ENCODE measurements around the gene KRTAP10-4. TPM values are rescaled to one million over a fixed set of nuclear protein-coding genes. Genes with fewer than 3 reads are reported as not detected.
"Not testable (repeated sequence)": the region's sequence is repeated elsewhere in the genome, so short reads cannot be mapped to it uniquely, and the experiment has no call there.

KRTAP10-4 gene
- total RNA-seq, 1 experiment from 2014 or later: not detected

- no peak for DNase-seq (ENCODE audit: low read depth)
Measured at GRCh38 chr21:44599264-44600029, 25.9 kb downstream of the KRTAP10-4 start.

- not testable (repeated sequence) for DNase-seq (ENCODE audit: low read depth)
Measured at GRCh38 chr21:44600118-44600978, 26.8 kb downstream of the KRTAP10-4 start, which contains the start of gene KRTAP10-7. TSS of gene KRTAP10-7 (plus strand) at chr21:44600597. CDS start at chr21:44600622, 25 bp downstream.

- DNase-seq (ENCODE audit: low read depth): not testable (repeated sequence)
Measured at GRCh38 chr21:44601091-44601490, 27.6 kb downstream of the KRTAP10-4 start.

DNA sequence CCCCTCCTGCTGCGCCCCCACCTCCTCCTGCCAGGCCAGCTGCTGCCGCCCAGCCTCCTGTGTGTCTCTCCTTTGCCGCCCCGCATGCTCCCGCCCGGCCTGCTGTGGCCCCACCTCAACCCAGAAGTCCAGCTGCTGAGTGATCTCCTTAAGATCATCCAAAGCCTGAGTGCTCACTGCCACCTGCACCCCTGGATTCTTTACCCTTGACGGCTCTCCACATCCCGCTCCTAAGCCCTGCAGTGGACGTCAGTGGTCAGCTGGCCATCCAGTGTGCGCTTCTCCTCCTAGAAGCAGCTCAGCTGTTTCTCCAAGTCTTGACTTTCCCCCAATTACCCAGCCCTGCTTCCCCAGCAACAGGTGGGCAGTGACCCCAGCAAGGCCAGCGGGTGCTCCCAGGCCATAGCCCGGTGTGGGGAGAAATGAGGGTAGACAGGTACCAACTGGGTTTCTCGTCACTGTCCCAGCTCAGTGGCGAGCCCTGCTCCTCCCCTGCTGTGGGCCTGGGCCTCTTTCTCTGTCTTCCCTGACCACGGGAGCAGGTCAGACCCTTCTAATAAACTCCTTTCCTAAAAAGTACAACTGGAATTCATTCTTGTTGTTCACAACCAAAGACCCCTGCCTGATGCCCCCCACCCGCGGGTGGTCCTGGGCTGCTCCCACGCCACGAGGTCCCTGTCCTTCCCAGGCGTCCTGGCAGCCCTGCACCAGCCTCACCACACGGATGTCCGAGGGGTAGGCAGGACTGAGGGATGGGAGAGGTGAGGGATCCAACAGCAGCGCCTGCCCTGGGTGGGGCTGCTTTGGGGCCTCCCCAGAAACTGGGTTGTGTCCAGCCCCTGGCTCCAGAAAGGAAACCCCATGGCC is 28.3 kb downstream of the KRTAP10-4 start:
- DNase-seq (ENCODE audit: low read depth): no peak

GRCh38 chr21:44602463-44602850 is 28.9 kb downstream of the KRTAP10-4 start:
- DNase-seq (ENCODE audit: low read depth): no peak

GRCh38 chr21:44603109-44603875 is 29.8 kb downstream of the KRTAP10-4 start:
- DNase-seq (ENCODE audit: low read depth): no peak

DNA sequence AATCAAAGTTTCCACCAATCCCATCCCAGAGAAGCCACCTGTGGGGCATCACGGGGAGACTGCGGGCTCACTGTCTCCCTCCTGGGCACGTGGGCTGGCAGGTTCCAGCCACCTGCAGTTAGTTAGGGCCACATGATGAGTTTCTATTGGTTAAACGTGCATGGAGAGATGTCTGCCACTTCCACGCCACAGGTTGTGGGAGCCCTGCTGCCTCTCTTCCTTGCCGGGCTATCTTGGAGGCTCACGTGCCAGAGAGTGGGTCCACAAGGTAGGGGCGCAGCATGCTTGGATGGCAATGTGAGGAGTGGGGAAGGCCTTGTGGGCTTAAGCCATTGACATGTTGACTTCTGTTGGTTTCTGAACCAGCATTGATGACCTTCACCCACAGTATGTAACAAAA is 30.4 kb downstream of the KRTAP10-4 start:
- DNase-seq (ENCODE audit: low read depth): no peak

DNA sequence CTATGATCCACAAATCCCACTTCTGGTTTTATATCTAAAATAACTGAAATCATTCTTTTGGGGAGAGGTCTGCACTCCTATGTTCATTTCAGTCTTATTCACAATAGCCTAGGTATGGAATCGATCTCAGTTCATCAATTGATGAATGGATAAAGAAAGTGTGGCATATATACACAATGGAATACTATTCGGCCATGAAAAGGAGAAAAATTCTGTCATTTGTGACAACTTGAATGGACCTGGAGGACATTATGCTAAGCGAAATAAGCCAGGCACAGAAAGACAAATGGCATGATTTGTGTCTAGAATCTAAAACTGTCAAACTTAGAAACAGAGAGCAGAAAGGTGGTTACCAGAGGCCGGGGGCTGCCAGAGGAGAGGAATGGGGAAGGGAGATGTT is 33.0 kb downstream of the KRTAP10-4 start:
- DNase-seq (ENCODE audit: low read depth): no peak

GRCh38 chr21:44609193-44609592 is 35.7 kb downstream of the KRTAP10-4 start:
- DNase-seq (ENCODE audit: low read depth): no peak

DNA sequence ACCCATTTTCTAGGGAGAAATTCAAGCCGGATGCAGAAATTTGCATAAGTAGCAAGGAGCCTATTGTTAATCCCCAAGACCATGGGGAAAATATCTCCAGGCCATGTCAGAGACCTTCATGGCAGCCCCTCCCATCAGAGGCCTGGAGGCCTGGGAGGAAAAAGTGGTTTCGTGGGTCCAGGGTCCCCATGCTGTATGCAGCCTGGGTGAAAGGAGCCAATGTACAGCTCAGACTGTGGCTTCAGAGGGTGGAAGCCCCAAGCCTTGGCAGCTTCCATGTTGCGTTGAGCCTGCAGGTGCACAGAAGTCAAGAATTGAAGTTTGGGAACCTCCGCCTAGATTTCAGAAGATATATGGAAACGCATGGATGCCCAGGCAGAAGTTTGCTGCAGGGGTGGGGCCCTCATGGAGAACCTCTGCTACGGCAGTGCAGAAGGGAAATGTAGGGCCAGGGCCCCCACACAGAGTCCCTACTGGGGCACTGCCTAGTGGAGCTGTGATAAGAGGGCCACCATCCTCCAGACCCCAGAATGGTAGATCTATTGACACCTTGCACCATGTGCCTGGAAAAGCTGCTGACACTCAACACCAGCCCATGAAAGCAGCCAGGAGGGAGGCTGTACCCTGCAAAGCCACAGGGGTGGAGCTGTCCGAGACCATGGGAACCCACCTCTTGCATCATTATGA is 36.8 kb downstream of the KRTAP10-4 start:
- DNase-seq (ENCODE audit: low read depth): not testable (repeated sequence)

GRCh38 chr21:44611551-44611950 is 38.0 kb downstream of the KRTAP10-4 start:
- DNase-seq (ENCODE audit: low read depth): no peak

- DNase-seq (ENCODE audit: low read depth): no peak
Measured at GRCh38 chr21:44612029-44612486, 38.5 kb downstream of the KRTAP10-4 start, which contains the start of gene KRTAP10-8. TSS of gene KRTAP10-8 (plus strand) at chr21:44612079. CDS start at chr21:44612101, 22 bp downstream.

- DNase-seq (ENCODE audit: low read depth): no peak
Measured at GRCh38 chr21:44612669-44613229, 39.2 kb downstream of the KRTAP10-4 start.

DNA sequence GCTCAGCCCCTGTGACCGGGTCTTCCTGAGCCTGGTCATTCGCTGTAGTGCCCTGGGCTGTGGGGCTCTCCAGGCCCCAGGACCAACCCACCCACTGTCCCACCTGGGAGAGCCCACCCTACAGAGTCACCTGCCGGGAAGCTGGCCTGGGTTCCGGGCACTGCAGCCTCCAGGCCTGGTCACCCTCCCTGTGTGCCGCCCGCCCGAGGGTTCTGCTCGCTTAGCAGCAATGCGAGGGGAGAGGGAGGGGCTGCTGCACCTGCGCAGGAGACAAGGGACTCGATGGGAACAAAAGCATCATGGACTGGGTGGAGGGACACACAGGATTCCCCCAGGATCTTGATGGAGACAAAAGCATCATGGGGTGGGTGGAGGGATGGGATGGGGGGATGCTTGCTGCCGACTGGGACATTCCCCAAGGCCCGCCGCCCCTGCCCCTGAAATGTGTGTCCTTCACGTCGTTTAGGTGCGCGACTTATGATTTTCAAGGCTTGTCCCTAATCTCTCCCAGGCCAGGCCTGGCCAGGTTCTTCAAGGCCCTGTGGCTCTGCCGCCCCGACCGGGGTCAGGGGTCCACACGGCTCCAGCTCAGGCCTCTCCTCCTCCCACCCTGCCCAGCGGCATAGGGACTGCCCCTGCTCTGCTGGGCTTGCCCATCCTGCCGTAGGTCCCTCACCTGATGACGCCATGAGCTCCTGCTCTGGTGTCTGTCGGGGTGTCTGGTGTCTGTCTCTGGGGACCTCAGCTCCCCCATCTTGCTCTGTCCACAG is 40.0 kb downstream of the KRTAP10-4 start:
- DNase-seq (ENCODE audit: low read depth): no peak

DNA sequence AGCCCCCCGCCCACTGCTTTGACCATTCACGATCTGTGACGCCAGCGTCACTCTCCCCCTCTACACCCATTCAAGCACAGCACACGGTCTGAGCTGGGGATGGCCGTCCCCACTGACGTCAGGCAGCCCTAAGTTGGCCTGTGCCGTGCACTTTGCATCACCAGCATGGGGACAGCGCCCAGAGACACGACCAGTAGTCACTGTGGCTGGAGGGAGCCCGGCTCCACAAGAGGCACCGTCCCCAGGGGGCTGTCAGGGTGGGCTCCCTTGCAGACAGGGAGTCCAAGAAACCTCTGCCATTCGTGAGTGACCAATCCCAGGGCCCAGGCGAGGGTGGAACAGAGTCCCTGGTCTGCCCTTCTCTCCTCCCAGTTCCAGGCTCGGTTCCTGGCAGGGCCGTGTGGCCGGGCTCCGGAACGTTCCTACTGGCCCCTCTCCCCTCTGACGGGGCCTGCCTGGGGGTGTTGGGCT is 40.7 kb downstream of the KRTAP10-4 start:
- no peak for DNase-seq (ENCODE audit: low read depth)

DNA sequence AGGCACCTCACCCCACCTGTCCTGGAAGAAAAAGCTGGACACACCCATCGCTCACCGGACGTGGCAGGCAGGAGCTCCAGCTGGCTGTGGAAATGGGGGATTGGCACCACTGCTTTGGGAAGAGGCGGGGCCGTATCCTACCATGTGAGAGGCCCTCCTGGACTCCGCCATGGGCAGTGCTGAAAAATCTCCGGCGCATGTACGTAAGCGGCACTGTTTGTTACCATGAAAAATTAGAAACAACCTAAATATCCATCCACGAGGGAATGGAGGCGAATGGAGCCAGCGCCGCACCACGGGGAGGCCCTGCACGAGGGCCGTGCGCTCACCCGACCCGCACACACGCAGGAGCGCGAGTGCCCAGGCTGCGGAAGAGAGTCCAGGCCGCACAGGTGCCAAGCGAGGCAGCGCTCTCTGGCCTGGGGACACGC is 41.4 kb downstream of the KRTAP10-4 start:
- no peak for DNase-seq (ENCODE audit: low read depth)

GRCh38 chr21:44615466-44615865 is 41.9 kb downstream of the KRTAP10-4 start:
- no peak for DNase-seq (ENCODE audit: low read depth)

DNA sequence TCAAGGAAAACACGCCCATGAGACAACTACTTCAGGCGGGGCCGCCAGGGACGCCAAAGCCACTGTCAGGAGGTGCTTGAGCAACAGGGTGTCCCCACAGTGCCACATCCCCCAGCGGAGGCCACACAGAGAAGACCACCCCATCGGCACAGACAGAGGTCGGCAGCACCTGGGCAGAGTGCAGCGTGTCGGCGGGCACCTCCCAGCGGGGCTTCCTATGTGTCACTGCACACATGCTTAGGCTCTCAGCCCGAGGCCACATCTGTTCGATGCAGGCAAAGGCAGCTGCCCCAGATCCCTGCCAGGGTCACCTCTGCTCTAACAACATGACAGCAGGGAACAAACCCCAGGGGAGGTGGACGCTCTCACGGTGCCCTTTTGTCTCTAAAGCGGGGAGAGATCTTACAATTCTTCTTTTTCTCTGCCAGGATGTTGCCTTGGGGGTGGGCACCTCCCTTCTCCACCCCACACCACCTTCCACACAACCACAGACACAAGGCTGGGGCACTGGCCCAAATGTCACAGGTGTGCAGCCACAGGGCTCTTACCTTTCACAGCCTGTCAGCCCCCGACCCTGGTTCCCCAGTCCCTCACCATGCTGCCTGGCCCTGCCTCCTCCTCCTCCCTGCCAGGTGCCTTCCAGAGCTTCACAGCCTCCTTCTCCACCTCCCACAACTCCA is 42.5 kb downstream of the KRTAP10-4 start:
- no peak for DNase-seq (ENCODE audit: low read depth)

Measured in M059J (cell line).